Fibroblast of lung (primary cell): ENCODE data around the gene ANKS1A.

Experiments used
- CTCF ChIP-seq, 2 donors: IDR thresholded peaks in 1 of 2; conservative IDR thresholded peaks in 1 of 2; 1 replicate in 1 of 2; 2 replicates in 1 of 2; pipeline ENCODE4 v1.5.1; 2011 to 2012; ENCODE audit warnings: low read length in 2 of 2, control low read depth in 1 of 2, inconsistent platforms in 1 of 2, low read depth in 1 of 2, mild to moderate bottlenecking in 1 of 2
- EZH2 ChIP-seq: IDR thresholded peaks from 2 replicates; pipeline ENCODE4 v1.5.1; 2012; ENCODE audit warnings: low read length, control low read depth, mild to moderate bottlenecking; ENCODE audit errors: missing control alignments

GRCh38 chr6:34979218-34979617 lies 90.2 kb downstream of the ANKS1A start:
- no peak for TF ChIP-seq CTCF (conservative IDR thresholded peaks at IDR 0.05 in 1 of 2, IDR thresholded peaks at IDR 0.05 in 1 of 2; ENCODE audit: low read depth in 1 of 2, low read length in 2 of 2)
- TF ChIP-seq EZH2: no peak
